ENCODE measurements around the gene PCSK6.

The PCSK6 gene

GRCh38 chr15:101390462-101390861, 99.0 kb downstream of the PCSK6 start:
- H3K4me3 ChIP-seq = no peak overlapping the region
- no peak for DNase-seq (ENCODE audit: low spot score)
- TF ChIP-seq CTCF (IDR thresholded peaks at IDR 0.05) = no peak
- H3K27ac ChIP-seq = no peak overlapping the region

DNA sequence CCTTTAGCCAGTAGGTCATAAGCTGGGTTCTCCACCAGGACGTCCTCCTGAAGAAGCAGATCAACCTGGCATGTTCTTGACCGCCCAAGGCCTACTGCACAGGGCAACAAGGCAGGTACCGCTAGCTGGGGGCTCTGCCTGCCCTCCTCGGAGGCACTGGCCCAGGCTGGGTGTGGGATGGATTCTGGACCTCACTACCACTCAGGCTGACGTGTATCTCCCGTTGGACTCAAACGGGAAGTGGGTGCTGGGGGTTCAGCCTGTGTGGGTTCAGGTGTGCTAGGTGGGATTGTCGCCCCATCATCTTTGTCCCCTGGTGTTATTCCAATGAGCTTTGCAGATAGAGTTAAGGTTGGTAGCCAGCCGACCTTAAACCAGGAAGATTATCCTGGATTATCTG, 99.4 kb downstream of the PCSK6 start:
- Histone ChIP-seq H3K4me3 (no peak overlapping the region), H3K27ac (no peak overlapping the region)
- DNase-seq (ENCODE audit: low spot score) = no peak
- no peak for TF ChIP-seq CTCF (IDR thresholded peaks at IDR 0.05)

- H3K27ac ChIP-seq = no peak overlapping the region
- TF ChIP-seq CTCF (IDR thresholded peaks at IDR 0.05) = no peak
Observed at GRCh38 chr15:101389362-101389761, 100.1 kb downstream of the PCSK6 start.

DNA sequence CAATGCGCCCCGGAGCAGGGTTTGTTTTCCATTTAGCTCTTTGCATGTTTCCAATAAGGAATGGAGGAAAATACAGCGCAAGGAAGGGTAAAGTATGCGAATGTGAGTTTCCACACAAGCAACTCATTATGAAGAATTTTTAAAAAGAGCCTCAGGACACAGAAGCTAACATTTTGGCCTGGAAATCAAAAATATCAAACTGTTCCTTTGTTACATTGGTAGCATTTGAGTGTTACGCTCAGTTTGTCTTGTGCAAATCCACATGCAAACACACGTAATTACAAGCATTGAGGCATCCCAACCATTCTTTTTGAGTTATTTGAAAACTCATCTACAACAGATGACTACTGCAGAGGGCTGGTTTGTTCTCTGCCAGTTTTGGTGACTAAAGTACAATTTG, 101.5 kb downstream of the PCSK6 start:
- DNase-seq (ENCODE audit: low spot score) = no peak
- no peak for TF ChIP-seq CTCF (IDR thresholded peaks at IDR 0.05)

More at GRCh38 chr15:101389362-101389761, 100.1 kb downstream of the PCSK6 start:
- DNase-seq (ENCODE audit: low spot score) = no peak
- H3K4me3 ChIP-seq = no peak overlapping the region

DNA sequence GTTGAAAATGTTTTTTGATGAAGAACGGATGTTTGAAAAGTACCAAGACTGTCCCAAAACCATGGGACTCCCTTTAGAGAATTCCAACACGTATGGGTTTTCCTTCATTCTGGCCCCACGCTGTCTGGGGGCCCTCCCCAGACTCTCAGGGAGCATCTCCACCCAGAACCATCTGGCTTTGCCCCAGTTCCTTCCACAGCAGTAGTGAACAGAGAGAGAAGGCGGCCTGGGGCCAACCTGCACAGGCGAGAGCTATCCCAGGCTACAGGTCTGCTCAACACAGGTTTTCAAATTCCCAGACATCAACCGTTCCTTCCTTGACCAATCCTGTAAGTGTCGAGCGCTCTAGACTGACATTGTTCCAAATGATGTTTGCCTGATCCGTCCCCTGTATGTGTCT, 101.9 kb downstream of the PCSK6 start:
- no peak for TF ChIP-seq CTCF (IDR thresholded peaks at IDR 0.05)
- Histone ChIP-seq H3K27ac (no peak overlapping the region), H3K4me3 (no peak overlapping the region)
- no peak for DNase-seq (ENCODE audit: low spot score)

More for the DNA sequence above, 101.5 kb downstream of the PCSK6 start:
- no peak overlapping the region for H3K27ac ChIP-seq
- H3K4me3 ChIP-seq = no peak overlapping the region

DNA sequence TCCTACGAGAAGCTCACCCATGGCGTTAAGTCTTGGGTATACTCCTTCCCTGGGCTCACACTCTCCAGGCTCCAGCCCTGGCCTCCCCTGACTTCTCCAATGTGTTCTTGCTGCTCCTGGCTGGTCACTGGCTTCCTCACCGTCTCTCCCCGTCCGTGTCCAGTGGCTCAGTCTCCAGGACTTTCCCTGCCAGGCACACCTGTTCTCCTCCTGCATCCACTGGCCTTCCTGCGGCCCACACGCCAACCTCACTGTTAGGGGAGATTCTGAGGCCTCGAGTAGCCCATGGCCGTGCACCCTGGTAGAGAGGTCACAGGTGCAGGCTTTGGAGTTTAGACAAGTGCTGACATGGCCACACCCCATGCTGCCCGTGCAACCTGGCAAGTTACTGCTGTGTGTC, 102.5 kb downstream of the PCSK6 start:
- DNase-seq (ENCODE audit: low spot score) = no peak
- TF ChIP-seq CTCF (IDR thresholded peaks at IDR 0.05) = no peak
- no peak overlapping the region for H3K4me3 ChIP-seq
- H3K27ac ChIP-seq = no peak overlapping the region

- no peak for TF ChIP-seq CTCF (IDR thresholded peaks at IDR 0.05)
- DNase-seq (ENCODE audit: low spot score) = no peak
- H3K27ac ChIP-seq = no peak overlapping the region
- no peak overlapping the region for H3K4me3 ChIP-seq
Observed at GRCh38 chr15:101386006-101386405, 103.5 kb downstream of the PCSK6 start.

Measured in coronary artery (tissue), 2 donors.